ENCODE measurements around the gene DGKD.

Gene DGKD

DNA sequence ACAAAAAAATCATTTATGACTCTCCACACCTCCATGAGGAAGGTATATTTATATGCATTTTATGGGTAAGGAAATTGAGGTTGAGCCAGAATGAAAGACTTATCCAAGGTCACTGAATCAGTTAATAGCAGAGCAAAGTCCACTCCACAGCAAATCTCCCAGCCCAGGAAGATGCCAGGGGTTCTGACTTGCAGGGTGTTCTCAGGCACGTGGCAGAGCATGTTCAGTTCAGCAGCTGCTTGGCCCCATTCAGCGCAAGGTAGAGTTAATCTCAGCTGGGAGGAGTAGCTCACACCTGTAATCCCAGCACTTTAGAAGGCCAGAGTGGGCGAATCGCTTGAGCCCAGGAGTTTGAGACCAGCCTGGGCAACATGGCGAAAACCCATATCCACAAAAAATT is 17.8 kb upstream of the DGKD start:
- DNase-seq (ENCODE audit: low spot score) = no peak

DNA sequence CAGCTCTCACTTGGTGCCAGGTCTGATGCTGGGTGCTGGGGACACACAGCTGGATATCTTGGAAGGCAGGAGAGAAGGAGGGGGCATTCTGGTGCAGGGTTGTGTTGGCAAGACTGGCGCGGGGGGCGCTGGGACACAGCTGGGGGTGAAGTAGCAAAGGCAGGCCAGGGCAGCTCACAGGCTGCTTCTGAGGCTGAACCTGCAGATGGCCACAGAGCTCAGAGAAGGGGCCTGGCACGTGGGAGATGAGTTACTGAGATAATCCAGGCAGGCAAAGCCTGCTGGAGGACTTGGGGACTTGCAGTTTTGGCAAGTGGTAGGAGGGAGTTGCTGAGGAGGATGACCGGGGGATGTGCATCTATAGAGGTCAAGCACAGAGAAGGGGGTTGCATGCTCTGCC is 16.2 kb upstream of the DGKD start:
- no peak for DNase-seq (ENCODE audit: low spot score)

DNA sequence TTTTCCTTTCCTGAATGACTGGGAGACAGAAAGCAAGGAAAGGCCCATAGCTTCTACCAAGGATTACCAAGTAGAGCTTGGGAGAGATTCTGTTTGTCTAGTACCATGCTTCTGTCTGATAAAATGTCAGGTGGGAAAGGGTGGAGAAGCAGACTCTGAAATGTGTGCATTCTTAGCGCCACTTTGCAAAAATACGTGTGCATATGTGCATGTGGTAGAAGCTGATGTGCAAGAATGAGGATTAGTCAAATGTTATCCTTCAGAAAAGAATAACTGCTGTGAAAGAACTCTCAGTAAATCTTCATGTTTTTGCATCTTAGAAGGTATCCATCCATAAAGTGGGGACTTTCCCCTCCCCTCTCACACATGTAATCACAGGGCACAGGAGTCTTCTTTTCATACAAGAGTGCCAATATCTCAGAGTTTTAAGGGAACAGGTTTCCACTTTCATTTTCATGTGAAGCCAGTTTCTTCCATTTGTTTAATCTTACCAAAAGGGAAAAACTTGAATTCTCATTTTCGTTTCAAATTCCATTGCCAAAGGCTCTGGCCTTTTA is 15.4 kb upstream of the DGKD start:
- no peak for DNase-seq (ENCODE audit: low spot score)

DNA sequence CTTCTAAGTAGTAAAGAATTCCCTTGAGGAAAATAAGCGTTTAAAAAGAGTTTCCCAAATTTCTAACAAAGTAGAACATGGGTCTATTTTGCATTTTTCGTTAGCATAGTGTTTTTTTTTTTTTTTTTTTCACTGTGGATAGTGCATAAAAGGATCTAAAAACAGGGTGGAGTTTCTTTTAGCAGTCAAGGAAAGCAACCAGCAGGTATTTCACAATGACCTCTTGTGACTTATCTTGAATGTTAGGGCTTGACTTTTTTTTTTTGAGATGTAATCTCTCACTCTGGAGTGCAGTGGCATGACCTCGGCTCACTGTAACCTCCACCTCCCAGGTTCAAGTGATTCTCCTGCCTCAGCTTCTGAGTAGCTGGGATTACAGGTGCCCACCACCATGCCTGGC is 14.9 kb upstream of the DGKD start:
- DNase-seq (ENCODE audit: low spot score) = no peak

DNA sequence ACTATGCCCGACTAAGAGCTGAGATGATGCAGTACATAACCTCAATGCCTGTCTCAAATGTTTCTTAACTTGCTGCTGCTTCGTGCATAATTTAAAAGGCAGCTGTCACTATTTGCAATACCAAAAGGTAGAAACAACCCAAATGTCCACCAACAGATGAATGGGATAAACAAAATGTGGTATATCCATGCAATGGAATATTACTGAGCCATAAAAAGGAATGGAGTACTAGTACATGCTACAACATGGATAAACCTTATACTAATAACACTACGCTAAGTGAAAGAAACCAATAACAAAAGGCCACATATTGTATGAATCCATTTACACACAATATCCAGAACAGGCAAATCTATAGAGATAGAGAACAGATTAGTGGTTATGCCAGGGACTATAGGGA is 13.0 kb upstream of the DGKD start:
- no peak for DNase-seq (ENCODE audit: low spot score)

DNA sequence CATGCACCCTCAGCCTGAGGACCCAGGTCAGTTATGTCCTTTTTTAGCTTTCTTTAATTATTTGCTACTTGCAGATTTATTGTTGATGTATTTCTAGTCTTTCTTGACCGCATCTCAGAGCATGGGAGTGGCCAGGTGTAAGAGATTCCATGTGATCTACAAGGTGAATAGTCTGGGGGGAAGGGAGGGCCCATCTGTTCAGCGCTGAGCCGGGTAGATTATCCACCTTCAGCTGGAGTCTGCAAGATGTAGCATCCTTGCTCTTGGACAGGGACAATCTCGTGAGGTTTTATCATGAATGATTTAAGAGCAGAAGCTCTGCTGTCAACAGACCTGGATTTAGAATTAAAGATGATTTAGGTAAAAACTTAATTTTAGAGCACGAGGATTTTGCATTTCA is 12.0 kb upstream of the DGKD start:
- no peak for DNase-seq (ENCODE audit: low spot score)

DNA sequence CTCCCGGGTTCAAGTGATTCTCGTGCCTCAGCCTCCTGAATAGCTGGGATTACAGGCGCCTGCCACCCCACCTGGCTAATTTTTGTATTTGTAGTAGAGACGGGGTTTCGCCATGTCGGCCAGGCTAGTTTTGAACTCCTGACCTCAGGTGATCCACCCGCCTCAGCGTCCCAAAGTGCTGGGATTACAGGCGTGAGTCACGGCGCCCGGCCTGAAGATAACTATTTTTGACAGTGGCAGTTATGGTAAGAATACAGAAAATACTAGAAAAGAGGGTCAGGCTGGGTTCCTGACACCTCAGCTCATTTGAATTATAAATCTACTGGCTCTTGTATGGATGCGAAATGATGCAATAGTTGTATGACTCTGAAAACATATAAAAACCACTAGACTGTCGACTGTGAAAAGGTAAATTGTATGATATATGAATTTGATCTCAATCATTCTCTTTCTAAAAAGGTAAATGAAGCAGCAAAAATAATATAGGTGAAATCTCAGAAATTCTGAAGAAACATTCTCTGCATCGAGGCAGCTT is 11.1 kb upstream of the DGKD start:
- DNase-seq (ENCODE audit: low spot score) = no peak

DNA sequence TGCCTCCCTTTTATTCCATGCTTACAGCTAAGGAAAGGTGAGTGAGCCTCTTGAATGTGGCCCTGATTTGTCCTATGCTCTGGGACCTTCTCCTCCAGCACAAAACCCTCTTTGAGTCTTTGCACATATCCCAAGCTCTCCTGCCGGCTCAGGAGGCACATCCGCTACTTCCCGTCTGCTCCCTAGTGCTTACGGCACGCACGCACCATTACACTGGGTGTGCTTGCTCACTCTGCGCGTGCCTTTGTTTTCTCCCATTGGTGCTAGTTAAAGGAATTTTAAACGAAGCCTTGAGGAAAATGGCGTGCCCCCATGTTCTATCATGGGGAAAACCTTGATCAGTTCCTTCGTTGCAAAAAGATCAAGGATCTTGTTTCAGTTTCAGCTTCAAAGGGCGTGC is 7.9 kb upstream of the DGKD start:
- no peak for DNase-seq (ENCODE audit: low spot score)

DNA sequence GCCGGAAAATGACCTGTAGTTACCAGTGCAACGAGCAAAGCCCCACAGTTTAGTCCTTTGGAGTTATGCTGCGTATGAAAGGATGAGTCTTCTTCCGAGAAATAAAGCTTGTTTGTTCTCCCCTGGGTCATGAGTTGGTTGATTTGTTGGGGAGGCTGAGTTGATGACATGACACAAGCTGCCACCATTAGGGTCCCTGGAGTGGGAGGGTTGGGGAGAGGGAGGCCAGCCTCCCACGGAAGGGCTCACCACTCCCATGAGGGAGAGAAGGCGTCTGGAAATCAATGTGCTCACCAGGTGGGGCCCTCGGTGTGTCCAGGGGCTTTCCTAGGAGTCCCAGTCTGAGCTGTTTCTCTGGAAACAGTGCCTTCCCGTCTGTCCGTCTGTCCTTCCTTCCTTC is 7.4 kb upstream of the DGKD start:
- no peak for DNase-seq (ENCODE audit: low spot score)

DNA sequence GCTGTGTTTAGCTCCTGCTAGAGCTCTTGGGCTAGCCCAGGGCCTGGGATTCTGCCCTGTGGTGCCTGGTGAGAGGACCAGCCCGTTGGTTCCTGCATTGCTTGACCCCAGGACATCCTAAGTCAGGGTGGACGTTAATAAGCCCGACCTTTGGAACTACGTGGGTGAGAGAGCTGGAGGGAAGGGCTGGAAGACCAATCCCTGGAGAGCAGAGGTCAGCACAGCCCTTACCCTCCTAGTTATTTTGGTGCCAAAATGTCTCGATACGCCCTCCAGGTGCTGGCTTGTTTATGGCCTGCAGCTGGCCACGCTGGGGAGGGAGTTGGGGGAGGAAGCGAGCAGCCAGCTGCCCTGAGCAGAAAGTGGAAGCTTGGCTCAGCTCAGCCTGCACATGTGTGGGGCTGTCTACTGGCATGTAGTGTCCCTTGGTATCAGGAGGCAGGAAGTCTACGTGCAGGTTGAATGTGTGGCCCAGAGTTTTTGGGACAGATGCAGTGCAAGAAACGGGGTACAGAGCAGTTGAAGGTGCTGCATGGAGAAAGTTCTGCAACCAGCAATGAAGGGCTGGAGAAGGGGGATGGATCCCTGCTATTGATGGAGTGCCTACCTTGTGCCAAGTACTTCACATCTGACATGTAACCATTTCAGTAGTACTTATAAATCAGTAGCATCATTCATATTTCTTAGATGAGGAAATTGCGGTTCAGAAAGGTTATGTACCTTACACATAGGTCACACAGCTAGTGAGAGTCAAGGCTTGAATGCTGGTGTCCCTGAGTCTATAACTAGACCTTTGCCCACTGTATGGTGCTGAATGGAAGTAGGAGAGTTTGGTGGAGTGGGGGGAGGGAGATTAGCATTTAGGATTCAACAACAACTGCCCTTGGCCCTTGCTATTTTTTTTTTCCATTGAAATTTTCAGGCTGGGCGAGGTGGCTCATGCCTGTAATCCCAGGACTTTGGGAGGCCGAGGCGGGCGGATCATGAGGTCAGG is 5.0 kb upstream of the DGKD start:
- DNase-seq (ENCODE audit: low spot score) = peak; percentile 84

DNA sequence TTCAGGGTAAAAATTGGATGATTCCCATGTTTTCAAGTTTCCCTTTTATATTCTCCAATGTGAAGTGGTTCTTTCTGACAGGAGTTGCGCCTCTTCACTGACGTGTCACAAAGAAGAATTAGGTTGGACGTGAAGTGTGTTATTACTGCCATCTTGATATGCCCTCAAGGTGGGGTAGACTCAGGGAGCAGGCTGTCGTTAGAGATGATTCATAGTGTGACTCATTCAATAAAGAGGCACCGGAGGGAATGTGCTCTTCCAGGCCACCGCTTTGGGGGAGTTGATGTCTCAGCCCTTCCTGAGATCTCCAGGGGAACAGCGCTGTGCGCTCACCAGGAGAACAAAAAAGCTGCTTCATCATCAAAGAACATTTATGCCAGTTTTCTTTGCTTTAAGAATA is 3.6 kb upstream of the DGKD start:
- DNase-seq (ENCODE audit: low spot score) = no peak

DNA sequence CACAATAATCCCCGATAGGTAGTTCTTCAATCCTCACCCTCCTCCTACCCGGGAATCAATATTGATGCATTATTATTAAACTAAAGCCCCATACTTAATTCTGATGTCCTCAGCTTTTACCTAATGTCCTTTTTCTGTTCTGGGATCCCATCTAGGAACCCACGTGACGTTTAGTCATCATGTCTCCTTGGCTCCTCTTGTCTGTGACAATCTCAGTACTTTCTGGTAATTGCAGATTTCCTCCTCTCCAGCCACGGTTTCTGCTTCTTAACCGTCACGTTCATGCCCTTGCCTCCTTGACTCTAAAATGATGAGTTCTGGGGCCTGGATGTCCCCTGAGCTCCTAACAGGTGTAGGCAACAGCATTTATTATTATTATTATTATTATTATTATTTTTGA is 2.9 kb upstream of the DGKD start:
- DNase-seq (ENCODE audit: low spot score) = no peak

DNA sequence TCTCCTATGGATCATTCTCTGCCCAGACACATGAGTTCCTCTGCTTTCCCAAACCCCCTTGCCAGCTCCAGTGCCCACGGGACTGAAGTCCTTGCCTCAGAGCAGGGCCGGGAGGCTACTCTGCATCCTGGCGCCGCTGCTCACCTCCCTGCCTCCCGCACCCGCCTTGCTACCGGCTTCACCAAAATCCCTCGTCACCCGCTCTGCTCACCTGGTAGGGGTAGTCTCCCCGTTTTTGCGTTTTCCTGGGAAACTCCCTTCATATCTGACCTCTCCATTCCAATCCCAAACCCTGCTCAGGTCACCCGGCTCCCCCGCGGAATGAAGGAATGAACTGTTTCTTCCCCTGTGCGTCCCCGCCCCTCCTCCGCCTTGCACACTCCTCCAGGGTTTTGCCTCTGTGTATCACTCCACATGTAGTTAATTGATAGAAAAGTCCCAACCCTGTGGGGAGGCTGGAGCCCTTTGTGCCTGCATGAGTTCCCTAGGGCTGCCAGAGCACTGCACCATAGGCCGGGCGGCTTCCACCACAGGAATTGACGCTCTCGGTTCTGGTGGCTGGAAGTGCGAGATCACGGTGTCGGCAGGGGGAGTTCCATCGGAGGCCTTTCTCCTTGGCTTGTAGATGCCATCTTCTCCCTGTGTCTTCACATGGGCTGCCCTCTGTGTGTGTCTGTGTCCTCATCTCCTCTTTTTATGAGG is 2.0 kb upstream of the DGKD start:
- no peak for DNase-seq (ENCODE audit: low spot score)

DNA sequence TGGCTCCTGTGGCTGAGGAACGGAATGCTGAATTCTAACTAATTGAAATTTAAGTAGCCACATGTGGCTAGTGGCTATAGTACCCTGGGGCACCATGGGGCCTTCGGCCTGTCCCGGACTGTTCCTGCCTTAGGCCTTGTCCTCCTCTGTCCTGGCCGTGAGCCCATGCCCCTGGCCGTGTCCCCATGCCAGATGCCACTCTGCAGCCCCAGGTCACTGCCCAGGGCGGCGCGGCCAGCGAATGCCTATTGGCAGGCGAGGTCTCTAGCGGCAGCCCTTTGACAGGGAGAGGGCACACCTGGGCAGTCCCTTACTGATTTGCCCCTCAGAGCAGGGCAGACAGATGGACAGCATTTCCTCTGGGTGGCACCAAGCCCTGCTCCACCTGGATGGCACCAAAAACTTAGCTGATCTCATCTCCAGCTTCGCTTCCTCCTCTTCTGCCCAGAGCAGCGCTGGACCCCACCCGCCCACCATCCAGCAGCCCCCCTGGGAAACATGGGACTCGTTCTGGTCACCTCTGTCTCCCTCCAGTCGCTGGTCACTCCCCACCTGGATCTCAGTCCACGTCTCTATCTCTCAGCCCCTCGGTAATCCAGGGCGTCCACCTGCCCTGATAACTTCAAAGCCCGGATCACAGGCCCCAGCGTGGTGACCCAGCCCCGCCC is 1.1 kb upstream of the DGKD start:
- no peak for DNase-seq (ENCODE audit: low spot score)

DNA sequence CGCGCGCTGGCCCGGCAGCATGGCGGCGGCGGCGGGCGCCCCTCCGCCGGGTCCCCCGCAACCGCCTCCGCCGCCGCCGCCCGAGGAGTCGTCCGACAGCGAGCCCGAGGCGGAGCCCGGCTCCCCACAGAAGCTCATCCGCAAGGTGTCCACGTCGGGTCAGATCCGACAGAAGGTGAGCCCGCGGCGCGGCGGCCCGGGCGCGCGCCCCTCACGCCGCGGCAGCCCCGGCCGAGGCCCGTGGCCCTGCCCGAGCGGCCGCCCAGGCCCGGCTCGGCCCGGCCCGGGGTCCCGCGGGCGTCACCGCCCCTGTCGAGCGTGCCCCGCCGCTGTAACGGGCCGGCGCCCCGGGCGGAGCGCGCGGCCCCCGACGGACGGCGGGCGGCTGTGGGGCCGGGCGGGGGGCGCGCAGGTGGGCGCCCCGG is 218 bp downstream of the DGKD start:
- DNase-seq (ENCODE audit: low spot score) = no peak

DNA sequence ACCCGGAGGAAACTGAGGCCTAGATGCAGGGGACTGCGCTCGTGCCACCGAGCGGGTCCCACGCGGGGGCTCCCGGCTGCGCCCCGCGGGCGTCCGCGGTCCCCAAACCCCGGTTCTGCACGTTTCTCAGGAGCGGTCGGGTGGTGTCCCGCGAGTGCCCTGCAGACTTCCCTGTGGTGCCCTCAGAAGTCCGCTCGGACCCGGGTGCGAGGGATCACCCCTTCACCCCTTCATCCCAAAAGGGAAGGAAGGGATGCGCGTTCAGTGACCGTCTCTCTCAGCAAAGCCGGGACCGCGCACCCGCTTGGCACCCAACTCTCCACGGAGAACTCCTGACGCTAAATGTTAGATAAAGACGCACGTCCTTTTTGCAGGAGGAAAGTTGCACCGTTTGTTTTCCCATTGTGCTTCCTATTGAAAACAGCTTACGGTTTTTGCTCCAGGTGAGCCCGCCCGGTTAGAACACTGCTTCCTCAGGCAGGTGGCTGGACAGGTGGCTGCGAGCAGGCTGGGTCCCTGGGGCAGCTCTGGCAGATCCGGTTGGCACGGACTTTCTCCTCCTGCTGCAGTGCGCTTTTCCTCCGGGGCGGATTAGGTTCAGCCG is 779 bp downstream of the DGKD start:
- no peak for DNase-seq (ENCODE audit: low spot score)

DNA sequence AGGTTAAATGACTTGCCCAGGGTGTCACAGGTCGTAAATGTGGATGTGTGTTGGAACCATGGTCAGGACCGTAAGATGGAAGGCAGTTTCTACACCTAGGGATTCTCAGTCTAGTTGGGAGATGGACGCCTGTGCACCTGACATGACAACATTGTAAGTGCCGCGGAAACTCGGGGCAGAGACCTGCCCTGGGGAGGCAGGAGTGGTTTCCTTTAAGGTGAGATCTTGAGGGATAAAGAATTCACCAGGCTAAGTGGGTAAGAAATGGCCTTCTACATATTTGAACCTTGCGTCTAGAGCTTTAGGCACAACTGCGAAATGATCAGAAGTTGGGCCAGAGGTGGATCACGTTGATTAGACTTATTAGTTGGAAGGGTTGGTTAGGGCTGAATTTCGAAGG is 1.6 kb downstream of the DGKD start:
- DNase-seq (ENCODE audit: low spot score) = no peak

DNA sequence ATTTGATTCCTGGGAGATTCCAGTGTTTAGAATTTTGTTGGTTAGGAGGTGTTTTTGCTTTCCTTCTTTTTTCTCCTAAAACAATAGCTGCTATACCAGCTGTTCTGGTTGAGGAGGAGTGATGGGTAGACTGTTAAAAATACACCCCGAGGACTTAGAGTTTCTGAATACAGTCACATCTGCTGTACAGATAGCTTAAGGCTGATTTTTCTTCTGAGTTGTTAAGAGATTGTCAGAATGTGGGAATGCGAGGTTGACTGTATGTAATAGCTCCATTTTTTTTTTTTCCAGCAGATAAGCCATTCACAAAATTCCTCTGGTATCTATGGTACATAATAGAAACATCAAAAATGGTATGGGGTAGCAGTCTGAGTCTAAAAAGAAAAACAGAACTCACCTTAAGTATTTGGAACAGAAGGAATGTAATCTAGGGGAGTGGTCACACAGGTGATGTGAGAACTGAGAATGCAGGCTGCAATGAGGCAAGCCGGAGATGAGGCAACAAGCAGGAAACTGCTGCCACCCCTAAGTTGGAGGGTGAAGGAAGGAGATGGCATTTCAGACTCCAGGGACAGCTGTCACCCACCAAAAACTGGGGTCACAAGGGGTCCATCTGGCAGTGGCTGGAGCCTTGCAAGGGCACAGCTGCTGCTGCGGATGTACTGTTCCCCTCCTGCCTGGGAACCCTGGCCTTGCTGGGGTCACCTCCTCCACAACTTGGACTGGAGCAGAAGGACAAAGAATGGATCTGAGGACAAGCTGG is 2.4 kb downstream of the DGKD start:
- DNase-seq (ENCODE audit: low spot score) = no peak

DNA sequence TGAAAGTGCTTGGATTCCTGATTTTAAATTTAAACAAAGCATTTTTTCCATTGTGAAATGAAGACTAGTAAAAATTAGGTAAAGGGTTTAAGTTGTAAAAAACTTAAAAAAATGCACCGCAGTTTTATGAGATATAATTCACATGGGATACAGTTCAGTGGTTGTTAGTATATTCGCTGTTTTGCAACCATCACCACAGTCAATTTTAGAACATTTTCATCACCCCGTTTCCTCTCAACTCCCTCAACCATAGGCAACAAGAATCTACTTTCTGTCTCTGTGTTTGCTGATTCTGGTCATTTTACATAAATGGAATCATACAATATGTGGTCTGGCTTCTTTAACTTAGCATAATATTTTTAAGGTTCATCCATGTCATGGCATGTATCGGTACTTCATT is 4.0 kb downstream of the DGKD start:
- no peak for DNase-seq (ENCODE audit: low spot score)

DNA sequence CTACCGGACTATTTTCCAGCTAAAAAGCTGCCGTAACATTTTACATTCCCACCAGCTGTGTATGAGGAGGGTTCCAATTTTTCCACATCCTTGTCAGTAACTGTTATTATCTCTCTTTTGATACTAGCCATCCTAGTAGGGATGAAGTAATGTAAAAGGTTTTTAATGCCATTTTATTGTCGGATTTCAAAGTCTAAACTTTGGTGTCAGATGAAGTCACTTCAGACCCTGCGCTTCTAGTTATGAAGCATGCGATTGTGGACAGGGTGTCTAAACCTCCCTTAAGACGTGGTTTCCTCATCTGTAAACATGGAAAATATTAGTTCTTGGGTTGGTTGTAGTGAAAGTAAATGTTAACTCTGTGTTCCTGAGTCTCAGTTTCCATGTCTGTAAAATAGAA is 4.7 kb downstream of the DGKD start:
- DNase-seq (ENCODE audit: low spot score) = no peak

DNA sequence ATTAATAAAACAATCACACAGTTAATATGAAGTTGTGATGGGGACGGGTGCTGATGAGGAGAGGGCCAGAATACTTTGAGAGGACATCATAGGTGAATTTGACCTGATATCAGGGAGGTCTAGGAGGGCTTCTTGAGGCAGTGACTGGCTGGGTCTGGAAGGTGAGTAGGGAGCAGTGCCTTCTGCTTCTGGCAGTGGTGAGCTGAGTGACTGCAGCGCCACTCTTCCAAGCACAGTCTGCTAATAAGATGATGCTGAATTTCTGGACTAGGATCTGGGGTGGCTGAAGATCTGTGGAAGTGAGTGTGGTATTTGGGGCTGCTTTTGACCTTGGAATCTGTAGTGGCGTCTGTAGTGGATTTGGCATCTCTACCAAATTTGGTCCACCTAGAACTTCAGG is 5.5 kb downstream of the DGKD start:
- DNase-seq (ENCODE audit: low spot score) = no peak

Data from germinal center (tissue), 1 donor.